HL-60 (cell line): ENCODE measurements around the gene CLECL1.
"Not testable (repeated sequence)": the region's sequence is repeated elsewhere in the genome, so short reads cannot be mapped to it uniquely, and the experiment has no call there.

Experiments used
- DNase-seq, 2 experiments: peaks; one replicate each; pipeline ENCODE4 v3.0.0-alpha.2; 2010 to 2020; ENCODE audit warnings: low read depth in 1 of 2, low spot score in 1 of 2
- H3K27ac ChIP-seq: fragments of 250-450 bp; sonication (Bioruptor Pico); replicated peaks from 2 replicates; pipeline ENCODE4 v1.5.1; 2020; ENCODE audit warnings: mild to moderate bottlenecking, moderate library complexity
- H3K27me3 ChIP-seq: fragments of 250-450 bp; sonication (Bioruptor Pico); 2 replicates; pipeline ENCODE4 v1.5.1; 2021; ENCODE audit warnings: mild to moderate bottlenecking, moderate library complexity; ENCODE audit not compliant: insufficient read depth, poor library complexity, severe bottlenecking
- H3K4me3 ChIP-seq: replicated peaks from 2 replicates; pipeline ENCODE4 v1.5.1; 2011; ENCODE audit warnings: mild to moderate bottlenecking, control low read depth, low read length; ENCODE audit not compliant: insufficient read depth
- CTCF ChIP-seq: IDR thresholded peaks from one replicate; pipeline ENCODE4 v1.5.1; 2011; ENCODE audit warnings: low read length, control low read depth, inconsistent platforms; ENCODE audit not compliant: insufficient read depth
- GABPA ChIP-seq: IDR thresholded peaks from 2 replicates; pipeline ENCODE4 v1.6.1; 2012; ENCODE audit warnings: low read depth
- POLR2AphosphoS5 ChIP-seq: IDR thresholded peaks from 2 replicates; pipeline ENCODE4 v1.6.1; 2012; ENCODE audit warnings: low read depth
- REST ChIP-seq: IDR thresholded peaks from 2 replicates; pipeline ENCODE4 v1.6.1; 2012; ENCODE audit warnings: low read depth; ENCODE audit not compliant: insufficient replicate concordance
- SPI1 ChIP-seq: IDR thresholded peaks from 2 replicates; pipeline ENCODE4 v1.6.1; 2012; ENCODE audit warnings: low read depth, mild to moderate bottlenecking, borderline replicate concordance

Gene CLECL1

GRCh38 chr12:9706086-9706685, 26.7 kb downstream of the CLECL1 start:
- no peaks in the 10 kb centered on the region for H3K27me3 ChIP-seq

GRCh38 chr12:9704561-9704960, 28.3 kb downstream of the CLECL1 start:
- H3K27me3 ChIP-seq, H3K4me3 ChIP-seq, H3K27ac ChIP-seq, DNase-seq: not testable (repeated sequence)

More at GRCh38 chr12:9706086-9706685, 26.7 kb downstream of the CLECL1 start:
- Histone ChIP-seq H3K4me3 (no peak overlapping the region), H3K27ac (no peak overlapping the region)
- TF ChIP-seq SPI1 (peak; percentile 24; the same call in 1 of the 2 replicates), GABPA (no peak)
- DNase-seq, result no peak

GRCh38 chr12:9702255-9702654, 30.6 kb downstream of the CLECL1 start:
- Histone ChIP-seq H3K4me3 (no peak overlapping the region), H3K27me3 (no peaks in the 10 kb centered on the region), H3K27ac (no peak overlapping the region)
- DNase-seq, result peak in 1 of 2 experiments; percentile 44
- TF ChIP-seq POLR2AphosphoS5 (no peak), GABPA (no peak), SPI1 (no peak), CTCF (no peak), REST (no peak)

DNA sequence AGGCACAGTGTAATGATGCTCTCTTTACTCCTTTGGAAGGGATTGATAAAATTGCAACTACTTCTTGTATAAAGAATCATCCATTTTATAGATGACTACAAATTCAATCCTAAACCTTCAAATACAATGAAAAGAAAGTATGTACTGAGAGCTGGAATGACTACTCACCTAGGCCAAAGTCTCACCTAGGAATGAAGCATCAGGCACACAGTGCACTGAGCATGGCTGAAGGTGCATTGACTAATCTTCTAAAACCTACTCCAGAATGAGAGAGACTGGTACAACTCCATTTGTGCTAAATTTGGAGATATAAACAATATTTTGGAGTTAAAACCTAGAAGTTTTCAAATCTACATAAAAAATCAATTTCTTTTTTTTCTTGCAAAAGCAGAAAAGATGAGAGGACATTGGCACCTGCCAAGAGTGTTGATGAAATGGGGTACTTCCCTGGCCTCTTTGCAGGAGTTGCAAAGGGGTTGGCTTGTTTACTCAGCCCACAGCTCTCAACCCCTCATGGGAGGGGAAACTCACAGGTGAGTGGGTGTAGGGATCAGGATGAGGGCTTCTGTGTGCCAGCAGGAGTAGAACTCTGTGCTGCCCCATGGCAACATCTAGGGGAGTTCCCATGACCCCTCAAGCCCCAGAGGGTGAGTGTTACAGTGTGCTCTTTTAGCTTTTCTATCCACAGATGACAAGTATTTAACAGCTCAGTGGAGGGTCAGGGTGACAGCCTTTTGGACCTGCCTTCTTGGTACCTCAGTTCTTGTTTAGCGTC, 31.3 kb downstream of the CLECL1 start:
- DNase-seq, result no peak
- H3K27me3 ChIP-seq, result no peaks in the 10 kb centered on the region
- no peak overlapping the region for H3K4me3 ChIP-seq
- no peak overlapping the region for H3K27ac ChIP-seq
- TF ChIP-seq CTCF (no peak), POLR2AphosphoS5 (no peak), REST (no peak), SPI1 (no peak), GABPA (no peak)

- no peak for DNase-seq
- no peak for TF ChIP-seq GABPA
- TF ChIP-seq POLR2AphosphoS5, result no peak
- no peak for TF ChIP-seq SPI1
- TF ChIP-seq REST, result no peak
- no peak for TF ChIP-seq CTCF
- Histone ChIP-seq H3K27me3 (no peaks in the 10 kb centered on the region), H3K27ac (no peak overlapping the region), H3K4me3 (no peak overlapping the region)
Measured at GRCh38 chr12:9700606-9700956, 32.3 kb downstream of the CLECL1 start.
